ENCODE measurements around the gene SCIN. TPM values are rescaled to one million over a fixed set of nuclear protein-coding genes. Genes with fewer than 3 reads are reported as not detected.

SCIN gene
- total RNA-seq, 1 donor from 2014 or later = 3.3 TPM

DNA sequence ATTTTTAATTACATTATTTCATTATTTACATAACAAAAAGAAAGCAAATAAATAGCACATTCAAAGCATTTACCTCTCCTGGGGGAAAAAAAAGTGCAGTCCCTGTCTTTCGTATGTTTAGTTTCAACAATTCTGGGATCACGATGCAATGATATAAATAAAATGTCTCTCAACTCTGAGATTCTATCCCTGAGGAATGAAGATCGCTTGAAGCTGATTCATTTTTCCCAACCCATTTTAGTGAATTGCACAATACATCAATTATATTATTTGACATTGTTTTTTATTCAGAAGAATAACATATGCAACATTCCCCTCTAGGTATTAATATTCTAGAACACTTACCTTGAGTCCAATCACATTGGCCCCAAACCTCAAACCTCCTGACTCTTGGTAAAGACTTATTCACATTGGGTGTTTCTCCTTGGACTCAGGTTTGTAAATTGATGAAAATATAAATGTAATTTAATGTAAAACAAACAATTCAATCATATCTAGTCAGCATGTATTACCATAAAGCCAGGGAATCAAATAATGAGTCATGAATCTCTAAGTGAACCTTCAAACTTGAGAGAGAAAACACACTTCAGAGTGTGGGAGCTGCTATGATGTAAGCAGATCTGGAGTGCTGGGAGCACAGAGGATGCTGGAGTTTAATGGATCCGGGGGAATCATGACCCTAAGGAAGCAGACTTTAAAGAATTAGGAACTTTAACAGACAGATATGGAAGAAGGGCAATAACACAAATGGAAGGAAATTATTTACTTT, 5.3 kb upstream of the SCIN start:
- H3K4me3 Mint-ChIP-seq = no peak overlapping the region
- H3K27ac Mint-ChIP-seq = no peak overlapping the region
- peaks cover 5% of the 10 kb centered on the region for H3K4me1 Mint-ChIP-seq
- H3K36me3 Mint-ChIP-seq = no peaks in the 10 kb centered on the region
- no peak for DNase-seq (ENCODE audit: low spot score in 2 of 2, unreplicated experiment in 2 of 2)
- peaks cover 19% of the 10 kb centered on the region for H3K27me3 Mint-ChIP-seq (ENCODE audit: low read depth)
- TF ChIP-seq, protein P1, sequence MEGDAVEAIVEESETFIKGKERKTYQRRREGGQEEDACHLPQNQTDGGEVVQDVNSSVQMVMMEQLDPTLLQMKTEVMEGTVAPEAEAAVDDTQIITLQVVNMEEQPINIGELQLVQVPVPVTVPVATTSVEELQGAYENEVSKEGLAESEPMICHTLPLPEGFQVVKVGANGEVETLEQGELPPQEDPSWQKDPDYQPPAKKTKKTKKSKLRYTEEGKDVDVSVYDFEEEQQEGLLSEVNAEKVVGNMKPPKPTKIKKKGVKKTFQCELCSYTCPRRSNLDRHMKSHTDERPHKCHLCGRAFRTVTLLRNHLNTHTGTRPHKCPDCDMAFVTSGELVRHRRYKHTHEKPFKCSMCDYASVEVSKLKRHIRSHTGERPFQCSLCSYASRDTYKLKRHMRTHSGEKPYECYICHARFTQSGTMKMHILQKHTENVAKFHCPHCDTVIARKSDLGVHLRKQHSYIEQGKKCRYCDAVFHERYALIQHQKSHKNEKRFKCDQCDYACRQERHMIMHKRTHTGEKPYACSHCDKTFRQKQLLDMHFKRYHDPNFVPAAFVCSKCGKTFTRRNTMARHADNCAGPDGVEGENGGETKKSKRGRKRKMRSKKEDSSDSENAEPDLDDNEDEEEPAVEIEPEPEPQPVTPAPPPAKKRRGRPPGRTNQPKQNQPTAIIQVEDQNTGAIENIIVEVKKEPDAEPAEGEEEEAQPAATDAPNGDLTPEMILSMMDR (IDR thresholded peaks at IDR 0.05; ENCODE audit: unreplicated experiment) = no peak
- no peaks in the 10 kb centered on the region for H3K9me3 Mint-ChIP-seq

DNA sequence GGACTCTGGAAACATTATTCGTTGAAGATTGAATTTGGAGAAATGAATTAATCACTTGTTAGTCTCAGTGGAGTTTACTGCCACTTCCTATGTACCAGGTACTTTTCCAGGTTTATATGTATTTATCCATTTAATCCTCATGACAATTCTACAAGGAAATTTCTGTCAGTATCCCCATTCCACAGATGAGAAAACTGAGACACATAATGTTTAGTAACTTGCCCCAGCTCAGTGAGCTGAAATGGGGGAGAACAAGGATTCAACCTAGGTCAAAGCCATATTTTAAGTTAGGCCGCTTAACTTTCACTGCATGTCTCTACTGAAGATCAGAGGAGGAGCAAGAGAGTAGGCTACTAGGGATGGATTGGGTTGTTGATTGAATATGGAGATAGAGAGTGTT, 4.6 kb upstream of the SCIN start:
- TF ChIP-seq, protein P1 (IDR thresholded peaks at IDR 0.05; ENCODE audit: unreplicated experiment) = no peak
- Mint-ChIP-seq H3K9me3 (no peaks in the 10 kb centered on the region), H3K27me3 (ENCODE audit: low read depth) (peaks cover 26% of the 10 kb centered on the region), H3K4me3 (no peak overlapping the region), H3K4me1 (peaks cover 11% of the 10 kb centered on the region), H3K27ac (no peak overlapping the region), H3K36me3 (no peaks in the 10 kb centered on the region)
- no peak for DNase-seq (ENCODE audit: low spot score in 2 of 2, unreplicated experiment in 2 of 2)

DNA sequence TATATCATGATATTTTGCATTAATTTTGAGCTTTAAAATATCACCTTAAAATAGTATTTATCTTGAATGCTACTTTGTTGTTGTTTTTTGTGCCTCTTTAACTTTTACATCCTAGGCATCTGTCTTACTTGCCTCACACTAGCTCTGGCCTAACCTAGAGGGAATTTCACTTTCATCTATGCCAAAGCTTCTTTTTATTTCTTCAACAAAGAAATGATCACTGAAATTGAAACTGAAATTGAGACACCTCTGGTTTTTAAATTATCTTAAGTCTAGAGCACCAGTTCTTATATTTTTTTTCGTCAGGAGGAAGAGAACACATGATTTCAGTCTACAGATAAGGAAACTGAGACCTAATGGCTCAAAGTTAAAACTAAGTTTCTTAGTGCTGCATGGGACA, 3.5 kb upstream of the SCIN start:
- TF ChIP-seq, protein P1 (IDR thresholded peaks at IDR 0.05; ENCODE audit: unreplicated experiment) = no peak
- DNase-seq (ENCODE audit: low spot score in 2 of 2, unreplicated experiment in 2 of 2) = no peak
- Mint-ChIP-seq H3K4me1 (peaks cover 14% of the 10 kb centered on the region), H3K27me3 (ENCODE audit: low read depth) (peaks cover 36% of the 10 kb centered on the region), H3K4me3 (no peak overlapping the region), H3K36me3 (no peaks in the 10 kb centered on the region), H3K9me3 (no peaks in the 10 kb centered on the region), H3K27ac (no peak overlapping the region)

DNA sequence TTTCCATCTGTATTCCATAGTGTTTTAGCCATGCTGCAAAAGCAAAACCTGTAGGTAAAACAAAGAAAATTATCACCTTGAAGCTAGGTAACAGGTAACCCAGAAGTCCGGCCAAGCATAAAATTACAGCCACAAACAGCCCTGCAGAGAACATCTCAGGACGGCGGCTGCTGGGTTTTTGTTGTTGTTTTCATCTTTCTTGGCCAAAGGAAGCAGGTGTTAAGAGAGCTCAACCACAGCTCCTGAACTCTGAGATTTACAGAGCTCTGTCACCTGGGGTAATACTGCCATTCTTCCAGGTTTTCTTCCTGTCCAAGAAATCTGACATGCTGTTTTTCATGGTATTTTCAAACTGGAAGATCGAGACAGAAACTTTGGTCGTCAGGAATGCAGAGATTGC, 847 bp upstream of the SCIN start:
- no peak for DNase-seq (ENCODE audit: low spot score in 2 of 2, unreplicated experiment in 2 of 2)
- H3K4me1 Mint-ChIP-seq = peaks cover 14% of the 10 kb centered on the region
- no peaks in the 10 kb centered on the region for H3K9me3 Mint-ChIP-seq
- peak overlapping the region; percentile 77 for H3K4me3 Mint-ChIP-seq
- TF ChIP-seq, protein P1 (IDR thresholded peaks at IDR 0.05; ENCODE audit: unreplicated experiment) = no peak
- no peak overlapping the region for H3K27ac Mint-ChIP-seq
- no peaks in the 10 kb centered on the region for H3K36me3 Mint-ChIP-seq
- H3K27me3 Mint-ChIP-seq (ENCODE audit: low read depth) = peaks cover 44% of the 10 kb centered on the region

DNA sequence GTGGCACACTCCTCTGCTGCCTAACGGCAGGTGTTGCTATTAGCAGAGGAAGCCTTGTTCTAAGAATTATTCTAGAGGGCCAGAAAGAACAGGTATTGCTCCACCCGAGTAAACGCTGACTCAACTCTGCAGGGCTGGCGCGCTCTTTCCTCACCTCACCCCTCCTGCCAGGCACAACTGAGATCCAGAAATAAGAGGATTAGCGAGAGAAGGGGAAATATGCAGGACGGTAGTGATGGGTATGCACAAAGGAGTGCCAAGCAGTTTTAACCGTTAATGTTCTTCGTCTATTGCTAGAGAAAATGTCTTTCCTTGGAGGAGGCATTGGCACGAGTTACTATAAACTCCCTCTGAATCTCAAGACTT, 369 bp upstream of the SCIN start:
- H3K27me3 Mint-ChIP-seq (ENCODE audit: low read depth) = peaks cover 44% of the 10 kb centered on the region
- H3K4me1 Mint-ChIP-seq = peaks cover 14% of the 10 kb centered on the region
- no peak for DNase-seq (ENCODE audit: low spot score in 2 of 2, unreplicated experiment in 2 of 2)
- H3K4me3 Mint-ChIP-seq = peak overlapping the region; percentile 77
- no peaks in the 10 kb centered on the region for H3K36me3 Mint-ChIP-seq
- H3K27ac Mint-ChIP-seq = peak overlapping the region; percentile 35
- TF ChIP-seq, protein P1 (IDR thresholded peaks at IDR 0.05; ENCODE audit: unreplicated experiment) = no peak
- no peaks in the 10 kb centered on the region for H3K9me3 Mint-ChIP-seq

All from mesothelial cell of epicardium (in vitro differentiated cells).